RWPE2 (cell line): ENCODE measurements around the gene EDEM2.

Source experiments
- ATAC-seq: fragments of 200-7000 bp; cut with Tn5 transposase; 3 replicates; pipeline ENCODE4 v1.9.1; 2021; ENCODE audit warnings: low read depth
- DNase-seq: peaks from one replicate; pipeline ENCODE4 v3.0.0-alpha.2; 2020; ENCODE audit warnings: low spot score
- H3K27ac ChIP-seq: fragments of 450-650 bp; 2 replicates; pipeline ENCODE4 v1.5.1; 2017; ENCODE audit warnings: mild to moderate bottlenecking; ENCODE audit not compliant: poor library complexity, severe bottlenecking
- H3K27me3 ChIP-seq: fragments of 250-450 bp; sonication (Bioruptor Pico); 2 replicates; pipeline ENCODE4 v1.5.1; 2021; ENCODE audit warnings: mild to moderate bottlenecking, moderate library complexity; ENCODE audit not compliant: insufficient read depth, poor library complexity, severe bottlenecking
- H3K36me3 ChIP-seq: fragments of 250-450 bp; sonication (Bioruptor Pico); 2 replicates; pipeline ENCODE4 v1.5.1; 2020; ENCODE audit warnings: low read depth, mild to moderate bottlenecking, moderate library complexity
- H3K4me1 ChIP-seq: fragments of 250-450 bp; sonication (Bioruptor Pico); 2 replicates; pipeline ENCODE4 v1.5.1; 2021; ENCODE audit warnings: mild to moderate bottlenecking, moderate library complexity; ENCODE audit not compliant: insufficient read depth, poor library complexity, severe bottlenecking
- H3K4me3 ChIP-seq: fragments of 250-450 bp; sonication (Bioruptor Pico); 2 replicates; pipeline ENCODE4 v1.5.1; 2021; ENCODE audit warnings: mild to moderate bottlenecking, moderate library complexity; ENCODE audit not compliant: severe bottlenecking
- H3K9me3 ChIP-seq: fragments of 250-450 bp; sonication (Bioruptor Pico); 2 replicates; pipeline ENCODE4 v1.5.1; 2021; ENCODE audit warnings: mild to moderate bottlenecking, moderate library complexity; ENCODE audit not compliant: severe bottlenecking
- CTCF ChIP-seq: fragments of 450-650 bp; IDR thresholded peaks from one replicate; pipeline ENCODE4 v1.5.1; 2017; ENCODE audit warnings: mild to moderate bottlenecking, moderate library complexity; ENCODE audit not compliant: poor library complexity, severe bottlenecking

Gene EDEM2

GRCh38 chr20:35108921-35109320, 38.2 kb downstream of the EDEM2 start:
- Histone ChIP-seq H3K27ac (peak overlapping the region; percentile 24), H3K9me3 (no peaks in the 10 kb centered on the region), H3K4me3 (no peak overlapping the region), H3K36me3 (no peaks in the 10 kb centered on the region), H3K27me3 (no peaks in the 10 kb centered on the region), H3K4me1 (peaks cover 25% of the 10 kb centered on the region)
- TF ChIP-seq CTCF: no peak
- DNase-seq: peak; percentile 83
- peak; percentile 92 for ATAC-seq

GRCh38 chr20:35106827-35107380, 40.2 kb downstream of the EDEM2 start:
- peaks cover 25% of the 10 kb centered on the region for H3K4me1 ChIP-seq
- peak; percentile 9; the same call in 1 of the 3 replicates for ATAC-seq
- H3K4me3 ChIP-seq: no peak overlapping the region
- H3K9me3 ChIP-seq: no peaks in the 10 kb centered on the region
- TF ChIP-seq CTCF: no peak
- H3K27ac ChIP-seq: peak overlapping the region; percentile 0
- peak; percentile 51 for DNase-seq
- H3K36me3 ChIP-seq: no peaks in the 10 kb centered on the region
- no peaks in the 10 kb centered on the region for H3K27me3 ChIP-seq

- ATAC-seq (no peak), DNase-seq (no peak)
- Histone ChIP-seq H3K9me3 (no peaks in the 10 kb centered on the region), H3K4me1 (peaks cover 15% of the 10 kb centered on the region), H3K36me3 (no peaks in the 10 kb centered on the region), H3K27ac (no peak overlapping the region), H3K27me3 (no peaks in the 10 kb centered on the region), H3K4me3 (no peak overlapping the region)
- no peak for TF ChIP-seq CTCF
Measured at GRCh38 chr20:35104685-35105295, 42.3 kb downstream of the EDEM2 start.

GRCh38 chr20:35101620-35102019, 45.5 kb downstream of the EDEM2 start:
- no peak for ATAC-seq

More at GRCh38 chr20:35101620-35102019, 45.5 kb downstream of the EDEM2 start:
- Histone ChIP-seq H3K4me3 (no peak overlapping the region), H3K27ac (no peak overlapping the region), H3K4me1 (peaks cover 1% of the 10 kb centered on the region), H3K27me3 (no peaks in the 10 kb centered on the region), H3K9me3 (no peaks in the 10 kb centered on the region), H3K36me3 (no peaks in the 10 kb centered on the region)
- DNase-seq: peak; percentile 33
- no peak for TF ChIP-seq CTCF
